AG04449 (cell line): ENCODE measurements around the gene GJB4.
"Not testable (repeated sequence)": the region's sequence is repeated elsewhere in the genome, so short reads cannot be mapped to it uniquely, and the experiment has no call there.

Source experiments
- CTCF ChIA-PET: fragments of 350-600 bp; formaldehyde crosslinking; extraction: SDS; loops from one replicate; lab custom pipeline; 2021; ENCODE audit warnings: antibody characterized with exemption; lab: Yijun Ruan, JAX
- POLR2A ChIA-PET: fragments of 400-600, 350-600 bp; formaldehyde crosslinking; extraction: SDS; loops from one replicate; lab custom pipeline; 2020; ENCODE audit warnings: antibody characterized with exemption, inconsistent platforms; lab: Yijun Ruan, JAX
- DNase-seq: peaks from one replicate; pipeline ENCODE4 v3.0.0-alpha.2; 2010; ENCODE audit warnings: low read depth, low spot score
- H3K4me3 ChIP-seq: 2 replicates; pipeline ENCODE4 v1.5.1; 2011; ENCODE audit warnings: low read depth, mild to moderate bottlenecking, control low read depth, low read length
- TF ChIP-seq, protein P1 (sequence below): IDR thresholded peaks from one replicate; pipeline ENCODE4 v1.5.1; 2011; ENCODE audit warnings: mild to moderate bottlenecking, moderate library complexity, low read length, control low read depth, inconsistent platforms; ENCODE audit not compliant: insufficient read depth; ENCODE audit errors: missing control alignments

GJB4 gene

DNA sequence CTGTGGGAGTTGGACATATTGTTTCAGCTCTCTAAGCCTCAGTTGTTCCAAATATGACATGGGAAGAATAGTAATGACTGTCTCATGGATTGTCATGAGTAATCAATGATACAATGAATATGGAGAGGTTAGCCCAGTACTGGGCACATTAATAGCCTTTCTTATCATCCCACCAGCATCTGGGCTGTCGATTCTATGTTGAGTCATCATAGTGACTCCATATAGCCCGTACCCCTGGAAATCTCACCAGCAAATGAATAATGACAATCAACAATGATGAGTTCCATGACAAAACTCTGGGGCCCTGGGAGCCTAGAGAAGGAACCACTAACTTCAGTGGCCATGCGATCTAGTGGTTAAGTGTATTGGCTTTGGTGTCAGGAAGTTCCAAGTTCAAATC is 44.4 kb upstream of the GJB4 start:
- ChIA-PET POLR2A (no interaction called here), CTCF (interaction anchor here (2.3 kb wide), 1 partner anchor 28 kb away, joined by 7 read pairs; no protein-coding TSS in a partner anchor)
- TF ChIP-seq, protein P1, sequence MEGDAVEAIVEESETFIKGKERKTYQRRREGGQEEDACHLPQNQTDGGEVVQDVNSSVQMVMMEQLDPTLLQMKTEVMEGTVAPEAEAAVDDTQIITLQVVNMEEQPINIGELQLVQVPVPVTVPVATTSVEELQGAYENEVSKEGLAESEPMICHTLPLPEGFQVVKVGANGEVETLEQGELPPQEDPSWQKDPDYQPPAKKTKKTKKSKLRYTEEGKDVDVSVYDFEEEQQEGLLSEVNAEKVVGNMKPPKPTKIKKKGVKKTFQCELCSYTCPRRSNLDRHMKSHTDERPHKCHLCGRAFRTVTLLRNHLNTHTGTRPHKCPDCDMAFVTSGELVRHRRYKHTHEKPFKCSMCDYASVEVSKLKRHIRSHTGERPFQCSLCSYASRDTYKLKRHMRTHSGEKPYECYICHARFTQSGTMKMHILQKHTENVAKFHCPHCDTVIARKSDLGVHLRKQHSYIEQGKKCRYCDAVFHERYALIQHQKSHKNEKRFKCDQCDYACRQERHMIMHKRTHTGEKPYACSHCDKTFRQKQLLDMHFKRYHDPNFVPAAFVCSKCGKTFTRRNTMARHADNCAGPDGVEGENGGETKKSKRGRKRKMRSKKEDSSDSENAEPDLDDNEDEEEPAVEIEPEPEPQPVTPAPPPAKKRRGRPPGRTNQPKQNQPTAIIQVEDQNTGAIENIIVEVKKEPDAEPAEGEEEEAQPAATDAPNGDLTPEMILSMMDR, result no peak
- no peak for DNase-seq
- no peak overlapping the region for H3K4me3 ChIP-seq

DNA sequence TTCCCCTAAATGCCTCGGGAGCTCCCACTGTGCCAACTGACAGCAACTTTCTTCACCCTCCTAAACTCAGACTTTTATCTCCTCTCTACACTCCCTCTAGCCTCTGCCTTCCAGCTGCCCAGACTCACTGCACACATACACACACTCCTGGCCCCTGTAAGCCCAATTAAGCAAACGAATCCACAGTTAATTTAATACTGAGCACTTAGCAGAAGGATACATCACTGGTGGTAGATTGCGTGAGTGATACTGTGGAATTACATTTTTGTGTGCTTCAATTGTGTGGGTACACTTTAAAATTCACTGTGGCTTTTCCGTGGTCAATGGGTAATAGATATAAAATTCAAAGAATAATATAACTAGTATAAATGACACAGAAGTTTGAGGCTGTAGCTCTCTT is 38.3 kb upstream of the GJB4 start:
- H3K4me3 ChIP-seq, result no peak overlapping the region
- POLR2A ChIA-PET, result no interaction called here
- CTCF ChIA-PET, result interaction anchor here (1.4 kb wide), 1 partner anchor 22 kb away, joined by 5 read pairs; no protein-coding TSS in a partner anchor
- TF ChIP-seq, protein P1, result no peak
- no peak for DNase-seq

DNA sequence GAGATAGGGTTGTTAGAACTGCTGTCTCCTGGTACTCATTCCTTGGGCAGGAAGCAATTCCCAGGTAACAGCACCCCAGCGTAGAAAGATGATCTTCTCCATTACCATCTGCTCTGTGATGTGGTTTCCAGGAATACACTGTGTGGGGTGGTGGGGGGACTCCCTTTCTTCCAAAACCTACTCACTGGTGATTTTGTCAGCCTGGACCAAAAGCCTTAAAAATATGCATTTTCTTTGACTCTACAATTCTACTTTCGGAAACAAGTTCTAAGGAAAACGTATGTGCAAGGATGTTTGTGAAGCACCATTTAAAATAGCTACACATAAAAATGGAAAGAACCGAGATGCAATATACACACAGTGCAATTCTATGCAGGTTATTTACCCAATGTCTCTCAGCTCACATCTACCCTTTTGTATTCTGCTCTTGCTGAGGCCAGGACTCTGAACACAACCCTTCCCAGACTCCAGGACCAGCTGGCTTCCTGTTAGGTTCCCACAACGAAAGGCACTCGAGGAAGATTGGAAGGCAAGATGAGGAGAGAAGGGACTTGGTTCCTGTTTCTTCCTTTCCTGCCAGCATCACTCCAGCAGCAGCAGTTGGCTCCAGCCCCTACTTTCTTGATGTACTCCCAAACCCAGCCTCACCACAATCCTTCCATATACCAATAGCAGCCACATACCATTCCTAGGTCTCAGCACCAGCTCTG is 37.7 kb upstream of the GJB4 start:
- H3K4me3 ChIP-seq, result no peak overlapping the region
- TF ChIP-seq, protein P1, result no peak
- ChIA-PET POLR2A (no interaction called here), CTCF (interaction anchor here (1.4 kb wide), 1 partner anchor 21 kb away, joined by 5 read pairs; no protein-coding TSS in a partner anchor)
- no peak for DNase-seq

DNA sequence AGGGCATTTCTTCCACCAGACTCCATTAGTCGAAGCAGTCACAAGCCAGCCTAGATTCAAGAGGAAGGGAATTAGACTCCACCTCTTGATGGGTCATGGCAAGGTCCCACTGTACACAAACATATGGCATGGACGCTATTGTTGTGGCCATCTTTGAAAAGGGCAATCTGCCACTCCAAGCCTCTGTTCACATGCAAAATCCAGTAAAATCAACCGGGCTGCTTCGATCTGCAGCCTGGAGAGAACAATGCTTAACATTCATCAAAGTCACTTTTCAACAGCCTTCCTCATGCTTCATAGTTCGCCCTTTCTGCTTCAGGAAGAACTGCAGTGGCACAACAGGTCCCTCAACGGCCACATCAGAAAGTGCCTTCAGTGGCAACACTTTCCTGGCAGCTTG is 32.7 kb upstream of the GJB4 start:
- H3K4me3 ChIP-seq, result no peak overlapping the region
- POLR2A ChIA-PET, result no interaction called here
- TF ChIP-seq, protein P1, result no peak
- DNase-seq, result no peak
- CTCF ChIA-PET, result no interaction called here

DNA sequence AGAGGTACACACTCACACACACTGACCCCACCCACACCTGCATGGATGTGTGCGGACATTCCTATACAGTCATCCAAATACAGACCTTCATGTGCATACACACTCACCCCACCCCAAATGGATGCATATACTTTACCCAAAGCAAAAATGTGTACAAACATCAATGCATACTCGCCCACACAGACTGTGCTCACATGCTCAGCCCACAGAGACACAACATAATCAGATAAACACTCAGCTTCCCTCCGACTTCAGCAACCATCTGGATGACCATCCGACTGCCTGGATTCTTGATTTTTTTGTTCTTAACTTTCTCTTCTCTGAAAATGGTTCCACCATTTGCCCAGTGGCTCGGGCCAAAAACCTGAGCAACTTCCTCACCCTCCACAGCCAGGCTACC is 29.1 kb upstream of the GJB4 start:
- TF ChIP-seq, protein P1, result no peak
- no peak for DNase-seq
- H3K4me3 ChIP-seq, result no peak overlapping the region
- ChIA-PET CTCF (interaction anchor here (2.1 kb wide), 1 partner anchor 11 kb away, joined by 11 read pairs; no protein-coding TSS in a partner anchor), POLR2A (interaction anchor here (0.7 kb wide), 1 partner anchor 17 kb away, joined by 3 read pairs; no protein-coding TSS in a partner anchor)

DNA sequence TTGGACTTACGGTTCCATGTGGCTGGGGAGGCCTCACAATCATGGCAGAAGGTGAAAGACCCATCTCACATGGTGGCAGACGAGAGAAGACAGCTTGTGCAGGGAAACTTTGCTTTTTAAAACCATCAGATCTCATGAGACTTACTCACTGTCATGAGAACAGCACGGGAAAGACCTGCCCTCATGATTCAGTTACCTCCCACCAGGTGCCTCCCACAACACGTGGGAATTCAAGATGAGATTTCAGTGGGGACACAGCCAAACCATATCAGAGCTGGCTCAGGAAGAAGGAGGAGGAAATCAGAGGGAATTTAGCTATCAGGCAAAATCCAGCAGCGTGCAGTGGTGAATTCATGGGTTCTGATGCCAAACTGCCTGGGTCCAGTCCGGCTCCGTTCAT is 26.7 kb upstream of the GJB4 start:
- DNase-seq, H3K4me3 ChIP-seq, CTCF ChIA-PET, POLR2A ChIA-PET: not testable (repeated sequence)
